Fibroblast of pulmonary artery (primary cell): ENCODE results near the gene APOL5.

ENCODE experiments used
- DNase-seq: peaks from one replicate; pipeline ENCODE4 v3.0.0-alpha.2; 2010; ENCODE audit warnings: low read depth
- H3K4me3 ChIP-seq: replicated peaks from 2 replicates; pipeline ENCODE4 v1.5.1; 2011; ENCODE audit warnings: low read depth, mild to moderate bottlenecking, control low read depth, low read length, moderate library complexity
- TF ChIP-seq, protein P1 (sequence below): IDR thresholded peaks from 2 replicates; pipeline ENCODE4 v1.5.1; 2011; ENCODE audit warnings: mild to moderate bottlenecking, control low read depth, low read length, inconsistent platforms; ENCODE audit errors: missing control alignments

Gene APOL5

DNA sequence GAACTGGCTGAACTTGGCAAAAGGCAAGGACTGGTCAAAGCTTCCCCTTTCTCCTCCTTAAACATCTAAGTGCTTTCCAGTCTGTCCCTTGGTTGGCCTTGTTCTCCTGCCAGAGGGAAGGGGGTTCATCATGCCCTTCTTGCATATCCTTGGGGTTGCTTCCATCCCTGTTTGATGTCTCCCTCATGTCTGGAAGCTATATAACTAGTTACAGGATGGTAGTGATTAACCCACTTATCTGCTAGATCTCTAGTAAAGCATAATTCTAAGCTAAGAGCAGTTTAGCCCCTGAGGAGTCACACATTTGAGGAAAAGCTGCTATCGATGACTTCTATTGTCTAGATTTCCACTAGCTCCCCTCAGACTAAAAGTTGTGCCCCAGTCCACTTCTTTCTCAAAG lies 22.9 kb downstream of the APOL5 start:
- TF ChIP-seq, protein P1, sequence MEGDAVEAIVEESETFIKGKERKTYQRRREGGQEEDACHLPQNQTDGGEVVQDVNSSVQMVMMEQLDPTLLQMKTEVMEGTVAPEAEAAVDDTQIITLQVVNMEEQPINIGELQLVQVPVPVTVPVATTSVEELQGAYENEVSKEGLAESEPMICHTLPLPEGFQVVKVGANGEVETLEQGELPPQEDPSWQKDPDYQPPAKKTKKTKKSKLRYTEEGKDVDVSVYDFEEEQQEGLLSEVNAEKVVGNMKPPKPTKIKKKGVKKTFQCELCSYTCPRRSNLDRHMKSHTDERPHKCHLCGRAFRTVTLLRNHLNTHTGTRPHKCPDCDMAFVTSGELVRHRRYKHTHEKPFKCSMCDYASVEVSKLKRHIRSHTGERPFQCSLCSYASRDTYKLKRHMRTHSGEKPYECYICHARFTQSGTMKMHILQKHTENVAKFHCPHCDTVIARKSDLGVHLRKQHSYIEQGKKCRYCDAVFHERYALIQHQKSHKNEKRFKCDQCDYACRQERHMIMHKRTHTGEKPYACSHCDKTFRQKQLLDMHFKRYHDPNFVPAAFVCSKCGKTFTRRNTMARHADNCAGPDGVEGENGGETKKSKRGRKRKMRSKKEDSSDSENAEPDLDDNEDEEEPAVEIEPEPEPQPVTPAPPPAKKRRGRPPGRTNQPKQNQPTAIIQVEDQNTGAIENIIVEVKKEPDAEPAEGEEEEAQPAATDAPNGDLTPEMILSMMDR: no peak

DNA sequence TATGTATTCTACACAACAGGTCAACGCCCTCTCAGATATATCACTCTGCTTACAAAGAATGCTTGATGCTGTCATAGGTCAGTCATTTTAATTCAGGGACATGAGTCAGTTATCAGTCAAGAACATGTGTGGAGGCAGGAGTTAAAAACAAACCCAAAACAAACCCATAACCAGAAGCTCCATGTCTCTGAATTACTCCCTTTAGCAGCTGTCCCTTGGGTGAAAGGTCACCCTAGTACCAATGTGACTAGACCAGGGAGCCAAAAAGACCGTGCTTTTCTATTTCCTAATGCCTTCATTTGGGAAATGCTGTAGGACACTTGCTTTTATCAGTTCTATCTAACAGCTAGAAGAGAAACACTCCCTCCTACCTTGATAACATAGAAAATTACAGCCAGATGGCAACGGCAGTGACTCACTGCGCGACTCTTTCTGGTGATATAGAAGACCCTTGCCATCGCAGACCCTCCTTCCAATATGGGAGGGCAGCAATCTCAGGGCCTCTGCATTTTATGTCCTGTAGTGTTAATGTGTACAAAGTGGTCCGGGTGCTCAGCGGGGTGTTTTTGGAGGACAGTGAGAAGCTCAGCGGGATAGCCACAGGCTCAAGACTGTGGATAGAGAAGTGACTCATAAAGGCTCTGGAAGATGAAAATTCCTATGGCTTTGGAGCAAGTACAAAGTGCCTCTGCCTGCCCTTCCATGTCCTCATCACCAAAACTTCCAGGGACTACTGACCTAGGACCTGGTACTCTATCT lies 24.8 kb downstream of the APOL5 start:
- H3K4me3 ChIP-seq: no peak overlapping the region
- TF ChIP-seq, protein P1: no peak
- DNase-seq: peak; percentile 68

More for the DNA sequence above, 22.9 kb downstream of the APOL5 start:
- no peak overlapping the region for H3K4me3 ChIP-seq
- no peak for DNase-seq

DNA sequence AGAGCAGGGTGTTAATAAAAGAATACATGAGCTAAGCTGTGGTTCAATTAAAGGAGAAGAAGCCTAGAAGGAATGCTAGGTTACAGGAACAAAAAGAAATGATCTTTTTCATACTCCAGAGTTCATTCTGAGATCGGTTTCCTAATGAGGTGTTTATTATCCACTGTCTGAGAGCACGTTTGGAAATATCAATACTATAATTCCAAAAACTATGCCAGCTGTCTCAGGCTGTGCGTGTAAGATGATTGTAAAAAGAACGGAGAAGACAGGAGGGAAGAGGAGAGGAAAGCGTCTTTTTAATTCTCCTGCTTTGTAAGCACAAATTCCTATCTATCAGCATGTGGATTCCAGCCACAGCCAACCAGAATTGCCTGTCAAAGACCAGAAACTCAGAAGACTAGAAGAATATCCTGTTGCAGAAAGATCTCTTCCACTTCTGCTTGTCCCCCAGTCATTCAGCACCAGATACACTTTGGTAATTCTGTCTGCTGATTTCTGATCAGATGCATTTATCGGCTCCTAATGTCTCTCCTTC lies 25.7 kb downstream of the APOL5 start:
- TF ChIP-seq, protein P1: no peak
- no peak overlapping the region for H3K4me3 ChIP-seq
- DNase-seq: no peak

DNA sequence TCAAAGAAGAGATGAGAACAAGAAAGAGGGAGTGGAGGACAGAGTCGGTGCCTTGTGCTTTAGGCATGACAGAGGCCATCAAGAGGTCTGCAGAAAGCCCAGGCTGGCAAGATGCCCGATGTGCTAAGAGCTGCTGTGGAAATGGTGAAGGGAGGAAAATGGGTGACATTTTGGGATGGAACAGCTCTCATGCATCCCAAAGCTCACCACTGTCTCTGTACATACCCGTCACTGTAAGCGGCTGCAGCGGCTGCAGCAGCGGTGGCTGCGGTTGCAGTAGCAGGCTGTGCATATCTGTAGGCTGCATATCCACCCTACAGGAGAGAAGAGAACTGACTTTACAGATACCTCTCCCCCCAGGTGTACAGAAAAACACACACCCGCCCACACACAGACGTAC lies 28.6 kb downstream of the APOL5 start:
- no peak overlapping the region for H3K4me3 ChIP-seq
- DNase-seq: peak; percentile 34
- TF ChIP-seq, protein P1: no peak

DNA sequence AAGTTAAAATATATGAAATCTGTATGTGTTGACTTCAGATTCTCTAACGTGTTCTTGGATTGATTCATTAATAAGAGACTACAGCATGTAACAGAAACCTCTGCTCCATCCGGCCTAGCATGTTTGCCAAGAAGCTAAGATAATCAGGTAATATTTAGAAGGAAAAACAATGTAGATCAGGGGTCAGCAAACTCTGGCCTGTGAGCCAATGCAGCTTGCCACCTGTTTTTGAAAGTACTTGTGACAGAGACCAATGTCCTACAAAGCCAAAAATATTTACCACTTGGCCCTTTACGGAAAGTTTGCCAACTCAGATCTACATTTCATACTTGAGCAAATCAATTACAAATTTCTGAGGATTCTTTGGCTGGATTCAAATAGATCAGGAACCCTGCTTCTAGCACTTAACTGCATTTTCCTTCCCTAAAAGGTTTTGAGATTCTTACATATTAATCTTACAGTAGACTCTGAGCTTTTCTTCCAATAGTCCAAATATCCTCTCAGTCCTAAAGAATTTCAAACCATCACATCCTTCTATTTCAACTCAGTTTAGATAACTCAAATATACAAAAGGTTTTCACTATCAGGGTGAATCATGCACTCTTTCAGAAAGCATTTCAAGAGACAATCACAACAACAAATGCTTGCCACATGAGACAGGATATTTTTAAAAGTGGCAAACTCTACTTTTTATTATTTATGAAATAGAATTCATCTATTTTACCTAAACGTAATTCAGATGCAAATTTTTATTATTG lies 29.5 kb downstream of the APOL5 start:
- TF ChIP-seq, protein P1: no peak
- H3K4me3 ChIP-seq: no peak overlapping the region
- DNase-seq: peak; percentile 33

DNA sequence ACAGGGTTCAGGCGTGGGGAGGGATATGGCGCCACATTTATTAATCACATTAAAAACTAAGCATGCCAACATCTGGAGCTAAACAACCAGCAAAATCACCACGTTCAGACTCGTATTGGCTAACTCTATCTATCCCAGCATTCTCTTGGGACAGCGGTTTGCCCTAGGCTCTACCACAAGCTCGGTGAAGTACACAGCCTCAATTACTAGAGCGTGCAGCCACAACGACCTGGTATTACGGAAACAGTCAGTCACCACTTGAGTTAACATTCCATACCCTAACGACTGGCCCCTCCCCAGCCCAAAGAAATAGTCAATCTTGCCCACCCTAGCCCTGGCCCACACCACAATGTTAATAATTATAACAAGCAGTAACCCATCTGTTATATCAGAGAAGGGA lies 32.1 kb downstream of the APOL5 start:
- no peak overlapping the region for H3K4me3 ChIP-seq
- TF ChIP-seq, protein P1: no peak
- DNase-seq: no peak
